Ovary (tissue), 3 donors: ENCODE data around the gene FBXO28.

Experiments used
- EP300 ChIP-seq: sonication (generic); formaldehyde crosslinking; IDR thresholded peaks from one replicate; pipeline ENCODE4 v1.6.1; 2017; ENCODE audit warnings: antibody characterized with exemption
- POLR2A ChIP-seq: fragments of 450-650 bp; IDR thresholded peaks from one replicate; pipeline ENCODE4 v1.6.1; 2017; ENCODE audit warnings: antibody characterized with exemption, mild to moderate bottlenecking, moderate library complexity
- TF ChIP-seq, protein P1 (sequence below), 3 donors: fragments of 450-650 bp in 2 of 3; fragments of 200-600 bp in 1 of 3; IDR thresholded peaks; one replicate each; pipeline versions ENCODE4 v1.5.1 to v1.8.0; 2016 to 2022; ENCODE audit warnings: antibody characterized with exemption in 3 of 3, mild to moderate bottlenecking in 1 of 3
- donor health status: DM: no; HTN: no; CAD: no.

DNA sequence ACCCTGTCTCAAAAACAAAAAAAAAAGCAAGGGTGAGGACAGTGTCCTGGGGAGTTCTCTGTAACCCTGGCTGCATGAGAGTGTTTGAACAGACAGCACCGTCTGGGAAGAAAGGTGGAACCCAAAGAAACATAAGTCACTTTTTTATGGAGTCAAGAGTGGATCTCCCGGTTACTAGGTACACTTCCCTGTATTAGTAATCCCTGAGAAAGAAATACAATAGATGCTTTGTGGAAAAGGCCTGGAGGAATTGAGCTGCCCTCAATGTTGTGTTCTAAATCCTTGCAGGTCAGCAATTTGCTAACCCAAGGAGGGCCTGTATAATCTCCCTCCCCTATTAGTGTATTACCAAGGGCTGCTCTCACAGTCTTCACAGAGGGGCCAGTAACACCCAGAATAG, 85.8 kb downstream of the FBXO28 start:
- TF ChIP-seq, protein P1, sequence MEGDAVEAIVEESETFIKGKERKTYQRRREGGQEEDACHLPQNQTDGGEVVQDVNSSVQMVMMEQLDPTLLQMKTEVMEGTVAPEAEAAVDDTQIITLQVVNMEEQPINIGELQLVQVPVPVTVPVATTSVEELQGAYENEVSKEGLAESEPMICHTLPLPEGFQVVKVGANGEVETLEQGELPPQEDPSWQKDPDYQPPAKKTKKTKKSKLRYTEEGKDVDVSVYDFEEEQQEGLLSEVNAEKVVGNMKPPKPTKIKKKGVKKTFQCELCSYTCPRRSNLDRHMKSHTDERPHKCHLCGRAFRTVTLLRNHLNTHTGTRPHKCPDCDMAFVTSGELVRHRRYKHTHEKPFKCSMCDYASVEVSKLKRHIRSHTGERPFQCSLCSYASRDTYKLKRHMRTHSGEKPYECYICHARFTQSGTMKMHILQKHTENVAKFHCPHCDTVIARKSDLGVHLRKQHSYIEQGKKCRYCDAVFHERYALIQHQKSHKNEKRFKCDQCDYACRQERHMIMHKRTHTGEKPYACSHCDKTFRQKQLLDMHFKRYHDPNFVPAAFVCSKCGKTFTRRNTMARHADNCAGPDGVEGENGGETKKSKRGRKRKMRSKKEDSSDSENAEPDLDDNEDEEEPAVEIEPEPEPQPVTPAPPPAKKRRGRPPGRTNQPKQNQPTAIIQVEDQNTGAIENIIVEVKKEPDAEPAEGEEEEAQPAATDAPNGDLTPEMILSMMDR (IDR thresholded peaks at IDR 0.05), result no peak
- no peak for TF ChIP-seq EP300
- no peak for TF ChIP-seq POLR2A
